C4-2B (cell line): ENCODE results near the gene CYP2B6.

Experiments used
- ZFX ChIP-seq: fragments of 450-650 bp; IDR thresholded peaks from 2 replicates; pipeline ENCODE4 v1.6.1; 2017
- TF ChIP-seq, protein P1 (sequence below): fragments of 450-650 bp; conservative IDR thresholded peaks from 2 replicates; pipeline ENCODE4 v1.5.1; 2017; ENCODE audit warnings: mild to moderate bottlenecking

DNA sequence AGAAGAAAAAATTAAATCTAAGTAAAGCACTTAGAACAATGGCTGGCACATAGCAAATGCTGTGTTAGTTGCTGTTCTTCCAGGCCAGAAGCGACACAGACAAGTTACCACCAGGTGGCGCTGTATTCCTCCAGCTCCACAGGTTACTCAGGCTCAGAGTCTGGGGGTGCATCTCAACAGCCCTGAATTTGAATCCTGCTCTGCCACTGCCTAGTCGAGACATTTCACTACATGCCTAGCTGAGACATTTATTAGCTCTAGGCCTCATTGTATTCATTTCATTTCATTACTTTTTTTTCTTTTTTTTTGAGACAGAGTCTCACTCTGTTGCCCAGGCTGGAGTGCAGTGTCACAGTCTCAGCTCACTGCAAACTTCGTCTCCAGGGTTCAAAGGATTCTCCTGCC lies 16.4 kb upstream of the CYP2B6 start:
- TF ChIP-seq, protein P1, sequence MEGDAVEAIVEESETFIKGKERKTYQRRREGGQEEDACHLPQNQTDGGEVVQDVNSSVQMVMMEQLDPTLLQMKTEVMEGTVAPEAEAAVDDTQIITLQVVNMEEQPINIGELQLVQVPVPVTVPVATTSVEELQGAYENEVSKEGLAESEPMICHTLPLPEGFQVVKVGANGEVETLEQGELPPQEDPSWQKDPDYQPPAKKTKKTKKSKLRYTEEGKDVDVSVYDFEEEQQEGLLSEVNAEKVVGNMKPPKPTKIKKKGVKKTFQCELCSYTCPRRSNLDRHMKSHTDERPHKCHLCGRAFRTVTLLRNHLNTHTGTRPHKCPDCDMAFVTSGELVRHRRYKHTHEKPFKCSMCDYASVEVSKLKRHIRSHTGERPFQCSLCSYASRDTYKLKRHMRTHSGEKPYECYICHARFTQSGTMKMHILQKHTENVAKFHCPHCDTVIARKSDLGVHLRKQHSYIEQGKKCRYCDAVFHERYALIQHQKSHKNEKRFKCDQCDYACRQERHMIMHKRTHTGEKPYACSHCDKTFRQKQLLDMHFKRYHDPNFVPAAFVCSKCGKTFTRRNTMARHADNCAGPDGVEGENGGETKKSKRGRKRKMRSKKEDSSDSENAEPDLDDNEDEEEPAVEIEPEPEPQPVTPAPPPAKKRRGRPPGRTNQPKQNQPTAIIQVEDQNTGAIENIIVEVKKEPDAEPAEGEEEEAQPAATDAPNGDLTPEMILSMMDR, result peak; percentile 79
- TF ChIP-seq ZFX, result no peak
